SK-N-MC (cell line): ENCODE results near the gene SLC9A9.

Source experiments
- EZH2 ChIP-seq: fragments of 200-600 bp; sonication (generic); IDR thresholded peaks from one replicate; pipeline ENCODE4 v1.6.1; 2017; ENCODE audit warnings: antibody characterized with exemption
- FOXP2 ChIP-seq: optimal IDR thresholded peaks from 2 replicates; pipeline ENCODE3; 2011; ENCODE audit warnings: mild to moderate bottlenecking, moderate library complexity; ENCODE audit not compliant: insufficient read depth; ENCODE audit errors: extremely low read length, control extremely low read depth
- POLR2AphosphoS5 ChIP-seq: IDR thresholded peaks from 2 replicates; pipeline ENCODE4 v1.6.1; 2012; ENCODE audit warnings: mild to moderate bottlenecking, low read depth, low read length, borderline replicate concordance

DNA sequence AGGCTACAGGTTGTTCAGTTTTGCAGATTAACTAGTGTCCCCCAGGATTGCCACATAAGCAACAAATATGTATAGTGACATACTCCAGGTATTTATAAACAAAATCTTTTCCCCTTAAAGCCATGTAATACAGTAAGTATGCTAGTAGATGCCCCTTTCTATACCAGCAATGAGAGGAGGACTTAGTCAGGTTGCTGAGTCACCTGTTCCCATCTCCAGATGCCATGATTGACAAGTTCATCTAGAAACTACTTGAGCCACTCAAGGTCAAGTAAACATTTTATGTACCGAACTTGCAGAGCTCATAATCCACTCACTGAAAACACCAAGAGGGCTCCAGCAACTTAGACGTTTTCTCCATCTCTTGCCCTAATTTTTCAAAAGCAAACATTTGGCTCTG is 18.2 kb downstream of the SLC9A9 start:
- TF ChIP-seq EZH2, result no peak
- TF ChIP-seq POLR2AphosphoS5, result no peak
- no peak for TF ChIP-seq FOXP2
